GM10248 (cell line): ENCODE measurements around the gene COL9A3.

Experiments used
- CTCF ChIA-PET: fragments of 300-600 bp; sonication (Branson Sonifier 250); formaldehyde crosslinking; extraction: SDS; loops from one replicate; lab custom pipeline; 2021; ENCODE audit warnings: antibody characterized with exemption; lab: Yijun Ruan, JAX
- POLR2A ChIA-PET: fragments of 350-650 bp; sonication (Branson Sonifier 250); formaldehyde crosslinking; extraction: SDS; loops from one replicate; lab custom pipeline; 2020; ENCODE audit warnings: antibody characterized with exemption; lab: Yijun Ruan, JAX
- DNase-seq: peaks from one replicate; pipeline ENCODE4 v3.0.0; 2012; ENCODE audit errors: extremely low spot score
- CTCF ChIP-seq: IDR thresholded peaks from 2 replicates; pipeline ENCODE4 v1.5.1; 2012; ENCODE audit warnings: mild to moderate bottlenecking, low read depth; ENCODE audit errors: extremely low read depth, missing control alignments, control extremely low read depth

Gene COL9A3

GRCh38 chr20:62831854-62832211 is 15.0 kb downstream of the COL9A3 start:
- no peak for DNase-seq
- no peak for TF ChIP-seq CTCF
- CTCF ChIA-PET: interaction anchor here (0.9 to 2.0 kb wide), 5 partner anchors 9 to 141 kb away, joined by 3 to 10 read pairs (median 3); no protein-coding TSS in a partner anchor
- POLR2A ChIA-PET: no interaction called here

- DNase-seq: peak; percentile 67
- ChIA-PET CTCF (interaction anchor here (0.9 to 2.0 kb wide), 7 partner anchors 9 to 140 kb away, joined by 3 to 10 read pairs (median 3); no protein-coding TSS in a partner anchor), POLR2A (interaction anchor here (0.6 kb wide), 1 partner anchor 69 kb away, joined by 3 read pairs; no protein-coding TSS in a partner anchor)
- TF ChIP-seq CTCF: no peak
Observed at GRCh38 chr20:62832212-62832922, 15.5 kb downstream of the COL9A3 start.

- ChIA-PET POLR2A (interaction anchor here (0.6 kb wide), 1 partner anchor 70 kb away, joined by 3 read pairs; no protein-coding TSS in a partner anchor), CTCF (interaction anchor here (1.0 to 2.0 kb wide), 6 partner anchors 10 to 74 kb away, joined by 3 to 10 read pairs (median 4); no protein-coding TSS in a partner anchor)
- no peak for TF ChIP-seq CTCF
- no peak for DNase-seq
Observed at GRCh38 chr20:62832951-62833391, 16.1 kb downstream of the COL9A3 start.

- TF ChIP-seq CTCF: no peak
- ChIA-PET POLR2A (no interaction called here), CTCF (interaction anchor here (0.7 to 1.3 kb wide), 5 partner anchors 12 to 32 kb away, joined by 3 to 5 read pairs (median 3); no protein-coding TSS in a partner anchor)
- no peak for DNase-seq
Observed at GRCh38 chr20:62834967-62835730, 18.3 kb downstream of the COL9A3 start.

GRCh38 chr20:62835931-62836861 is 19.3 kb downstream of the COL9A3 start:
- CTCF ChIA-PET: interaction anchor here (0.7 to 2.8 kb wide), 3 partner anchors 11 to 14 kb away, joined by 3 to 8 read pairs (median 5); no protein-coding TSS in a partner anchor
- DNase-seq: no peak
- no peak for TF ChIP-seq CTCF
- POLR2A ChIA-PET: no interaction called here
